HepG2 (cell line): ENCODE results near the gene INO80B. TPM values are rescaled to one million over a fixed set of nuclear protein-coding genes. Genes with fewer than 3 reads are reported as not detected.

Experiments used
- CENPX ChIP-seq: sonication (generic); formaldehyde crosslinking; IDR thresholded peaks from 2 replicates; pipeline ENCODE4 v1.9.0; 2021; ENCODE audit warnings: mild to moderate bottlenecking, missing genetic modification reagents, moderate library complexity
- GATAD1 ChIP-seq: IDR thresholded peaks from 2 replicates; pipeline ENCODE4 v1.6.1; 2016; ENCODE audit warnings: missing genetic modification reagents, missing compliant biosample characterization
- IKZF4 ChIP-seq: sonication (generic); formaldehyde crosslinking; IDR thresholded peaks from 2 replicates; pipeline ENCODE4 v1.5.1; 2020; ENCODE audit warnings: borderline replicate concordance, mild to moderate bottlenecking, low read depth, missing genetic modification reagents; ENCODE audit errors: not compliant biosample characterization
- SOX5 ChIP-seq: IDR thresholded peaks from 2 replicates; pipeline ENCODE4 v1.6.1; 2016; ENCODE audit warnings: borderline replicate concordance
- XBP1 ChIP-seq: sonication (generic); formaldehyde crosslinking; IDR thresholded peaks from 2 replicates; pipeline ENCODE4 v1.5.0; 2020; ENCODE audit warnings: missing genetic modification reagents
- ZBTB10 ChIP-seq: sonication (generic); formaldehyde crosslinking; IDR thresholded peaks from 2 replicates; pipeline ENCODE4 v1.4.0; 2020; ENCODE audit warnings: missing genetic modification reagents, borderline replicate concordance
- ZNF407 ChIP-seq: sonication (generic); formaldehyde crosslinking; IDR thresholded peaks from one replicate; pipeline ENCODE4 v1.5.1; 2020; ENCODE audit warnings: mild to moderate bottlenecking, missing genetic modification reagents; ENCODE audit errors: not compliant biosample characterization
- polyA plus RNA-seq, 8 experiments: library from polyadenylated mRNA; depleted of rRNA in 3 of 8; stranded (reverse) in 7 of 8; unstranded in 1 of 8; fragments of >200 nt; fragmentation: Illumina TruSeq in 4 of 8; extraction: Trizol in 4 of 8; gene quantifications; 2 replicates each; pipeline versions ENCODE4 v1.2.1 to v1.2.3, GENCODE V29; 2011 to 2016; ENCODE audit warnings: low read depth in 4 of 8, missing spikeins in 1 of 8, mixed read lengths in 1 of 8; ENCODE audit not compliant: insufficient read depth in 1 of 8
- total RNA-seq, 5 experiments: library from RNA; depleted of rRNA; stranded (reverse); fragments of >200 nt; fragmentation: Illumina TruSeq; extraction: Trizol; gene quantifications; 2 replicates each; pipeline ENCODE4 v1.2.3, GENCODE V29; 2016; ENCODE audit warnings: low read depth in 1 of 5
- TF ChIP-seq, protein P1 (sequence below): sonication (generic); formaldehyde crosslinking; IDR thresholded peaks from 2 replicates; pipeline ENCODE4 v1.5.0; 2020; ENCODE audit warnings: mild to moderate bottlenecking, missing genetic modification reagents, borderline replicate concordance
- TF ChIP-seq, protein P2 (sequence below): sonication (generic); formaldehyde crosslinking; IDR thresholded peaks from 2 replicates; pipeline ENCODE4 v1.8.1; 2023; ENCODE audit warnings: mild to moderate bottlenecking, inconsistent platforms, moderate library complexity, missing genetic modification reagents, borderline replicate concordance

The INO80B gene
- total and polyA plus RNA-seq, 2 of the 13 experiments (the other 11 are each of a cell fraction or from before 2014, with no cell fraction given), result 6.2 to 14.5 TPM

GRCh38 chr2:74481961-74482800, 27.3 kb downstream of the INO80B start (continued):
- TF ChIP-seq, protein P1, sequence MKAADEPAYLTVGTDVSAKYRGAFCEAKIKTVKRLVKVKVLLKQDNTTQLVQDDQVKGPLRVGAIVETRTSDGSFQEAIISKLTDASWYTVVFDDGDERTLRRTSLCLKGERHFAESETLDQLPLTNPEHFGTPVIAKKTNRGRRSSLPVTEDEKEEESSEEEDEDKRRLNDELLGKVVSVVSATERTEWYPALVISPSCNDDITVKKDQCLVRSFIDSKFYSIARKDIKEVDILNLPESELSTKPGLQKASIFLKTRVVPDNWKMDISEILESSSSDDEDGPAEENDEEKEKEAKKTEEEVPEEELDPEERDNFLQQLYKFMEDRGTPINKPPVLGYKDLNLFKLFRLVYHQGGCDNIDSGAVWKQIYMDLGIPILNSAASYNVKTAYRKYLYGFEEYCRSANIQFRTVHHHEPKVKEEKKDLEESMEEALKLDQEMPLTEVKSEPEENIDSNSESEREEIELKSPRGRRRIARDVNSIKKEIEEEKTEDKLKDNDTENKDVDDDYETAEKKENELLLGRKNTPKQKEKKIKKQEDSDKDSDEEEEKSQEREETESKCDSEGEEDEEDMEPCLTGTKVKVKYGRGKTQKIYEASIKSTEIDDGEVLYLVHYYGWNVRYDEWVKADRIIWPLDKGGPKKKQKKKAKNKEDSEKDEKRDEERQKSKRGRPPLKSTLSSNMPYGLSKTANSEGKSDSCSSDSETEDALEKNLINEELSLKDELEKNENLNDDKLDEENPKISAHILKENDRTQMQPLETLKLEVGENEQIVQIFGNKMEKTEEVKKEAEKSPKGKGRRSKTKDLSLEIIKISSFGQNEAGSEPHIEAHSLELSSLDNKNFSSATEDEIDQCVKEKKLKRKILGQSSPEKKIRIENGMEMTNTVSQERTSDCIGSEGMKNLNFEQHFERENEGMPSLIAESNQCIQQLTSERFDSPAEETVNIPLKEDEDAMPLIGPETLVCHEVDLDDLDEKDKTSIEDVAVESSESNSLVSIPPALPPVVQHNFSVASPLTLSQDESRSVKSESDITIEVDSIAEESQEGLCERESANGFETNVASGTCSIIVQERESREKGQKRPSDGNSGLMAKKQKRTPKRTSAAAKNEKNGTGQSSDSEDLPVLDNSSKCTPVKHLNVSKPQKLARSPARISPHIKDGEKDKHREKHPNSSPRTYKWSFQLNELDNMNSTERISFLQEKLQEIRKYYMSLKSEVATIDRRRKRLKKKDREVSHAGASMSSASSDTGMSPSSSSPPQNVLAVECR, result no peak; the same call in 1 of the 2 replicates
- peak; percentile 68 for TF ChIP-seq ZBTB10 (CRISPR knock-in tag)
- TF ChIP-seq, protein P2, sequence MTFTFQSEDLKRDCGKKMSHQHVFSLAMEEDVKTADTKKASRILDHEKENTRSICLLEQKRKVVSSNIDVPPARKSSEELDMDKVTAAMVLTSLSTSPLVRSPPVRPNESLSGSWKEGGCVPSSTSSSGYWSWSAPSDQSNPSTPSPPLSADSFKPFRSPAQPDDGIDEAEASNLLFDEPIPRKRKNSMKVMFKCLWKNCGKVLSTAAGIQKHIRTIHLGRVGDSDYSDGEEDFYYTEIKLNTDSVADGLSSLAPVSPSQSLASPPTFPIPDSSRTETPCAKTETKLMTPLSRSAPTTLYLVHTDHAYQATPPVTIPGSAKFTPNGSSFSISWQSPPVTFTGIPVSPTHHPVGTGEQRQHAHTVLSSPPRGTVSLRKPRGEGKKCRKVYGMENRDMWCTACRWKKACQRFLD (CRISPR knock-in tag), result peak; percentile 72
- peak; percentile 92 for TF ChIP-seq IKZF4 (CRISPR knock-in tag)
- no peak; the same call in 1 of the 2 replicates for TF ChIP-seq GATAD1 (CRISPR knock-in tag)
- TF ChIP-seq CENPX (CRISPR knock-in tag), result no peak
- TF ChIP-seq SOX5, result no peak
- TF ChIP-seq XBP1 (CRISPR knock-in tag), result no peak
- peak; percentile 95 for TF ChIP-seq ZNF407
